HepG2 (cell line): ENCODE measurements around the gene MFSD2B. TPM values are rescaled to one million over a fixed set of nuclear protein-coding genes. Genes with fewer than 3 reads are reported as not detected.

Source experiments
- ATM ChIP-seq: fragments of 450-650 bp; IDR thresholded peaks from 2 replicates; pipeline ENCODE4 v1.7.1; 2017; ENCODE audit warnings: mild to moderate bottlenecking, borderline replicate concordance
- CHD4 ChIP-seq: fragments of 200-600 bp; sonication (generic); IDR thresholded peaks from 2 replicates; pipeline ENCODE4 v1.7.0; 2017; ENCODE audit warnings: mild to moderate bottlenecking, low read length, borderline replicate concordance
- ELF4 ChIP-seq: sonication (generic); formaldehyde crosslinking; IDR thresholded peaks from 2 replicates; pipeline ENCODE4 v1.5.0; 2020; ENCODE audit warnings: missing genetic modification reagents, mild to moderate bottlenecking, moderate library complexity, borderline replicate concordance
- FOXC1 ChIP-seq: sonication (generic); formaldehyde crosslinking; IDR thresholded peaks from 2 replicates; pipeline ENCODE4 v1.8.0; 2022; ENCODE audit warnings: mild to moderate bottlenecking, missing genetic modification reagents, borderline replicate concordance
- FOXK2 ChIP-seq: fragments of 450-650 bp; IDR thresholded peaks from 2 replicates; pipeline ENCODE4 v1.6.1; 2016
- HNRNPUL1 ChIP-seq: fragments of 200-400 bp; formaldehyde crosslinking; IDR thresholded peaks from 2 replicates; pipeline ENCODE4 v1.6.1; 2017; ENCODE audit warnings: low read depth, mild to moderate bottlenecking, low read length, moderate library complexity
- KAT2B ChIP-seq: fragments of 150-350 bp; IDR thresholded peaks from 2 replicates; pipeline ENCODE4 v1.6.1; 2014; ENCODE audit warnings: low read depth, low read length, borderline replicate concordance
- KAT7 ChIP-seq: IDR thresholded peaks from 2 replicates; pipeline ENCODE4 v1.6.1; 2018; ENCODE audit warnings: borderline replicate concordance, missing compliant biosample characterization
- KDM6A ChIP-seq: IDR thresholded peaks from 2 replicates; pipeline ENCODE4 v1.6.1; 2016; ENCODE audit warnings: low read depth
- RCOR2 ChIP-seq: IDR thresholded peaks from 2 replicates; pipeline ENCODE4 v1.6.1; 2016; ENCODE audit warnings: missing biosample characterization, missing genetic modification reagents
- STAG1 ChIP-seq: sonication (generic); formaldehyde crosslinking; IDR thresholded peaks from 2 replicates; pipeline ENCODE4 v1.4.0; 2020; ENCODE audit warnings: missing genetic modification reagents
- TGIF2 ChIP-seq: IDR thresholded peaks from 2 replicates; pipeline ENCODE4 v1.6.1; 2016; ENCODE audit warnings: control low read depth, missing compliant biosample characterization
- ZFP1 ChIP-seq: IDR thresholded peaks from 2 replicates; pipeline ENCODE4 v1.6.1; 2016
- ZNF20 ChIP-seq: sonication (generic); formaldehyde crosslinking; IDR thresholded peaks from 2 replicates; pipeline ENCODE4 v1.4.0; 2020; ENCODE audit warnings: mild to moderate bottlenecking, moderate library complexity, missing genetic modification reagents
- ZNF205 ChIP-seq: IDR thresholded peaks from 2 replicates; pipeline ENCODE4 v1.6.1; 2018; ENCODE audit warnings: missing biosample characterization, missing genetic modification reagents
- ZNF225 ChIP-seq: sonication (generic); formaldehyde crosslinking; IDR thresholded peaks from 2 replicates; pipeline ENCODE4 v1.4.0; 2020; ENCODE audit warnings: mild to moderate bottlenecking, missing genetic modification reagents
- ZNF333 ChIP-seq: sonication (generic); formaldehyde crosslinking; IDR thresholded peaks from 2 replicates; pipeline ENCODE4 v1.4.0; 2020; ENCODE audit warnings: mild to moderate bottlenecking, missing genetic modification reagents, borderline replicate concordance
- ZNF598 ChIP-seq: sonication (generic); formaldehyde crosslinking; IDR thresholded peaks from 2 replicates; pipeline ENCODE4 v1.5.1; 2020; ENCODE audit warnings: mild to moderate bottlenecking, missing genetic modification reagents, borderline replicate concordance
- ZNF746 ChIP-seq: sonication (generic); formaldehyde crosslinking; IDR thresholded peaks from 2 replicates; pipeline ENCODE4 v1.8.0; 2022; ENCODE audit warnings: mild to moderate bottlenecking, missing genetic modification reagents
- ZNF788 ChIP-seq: sonication (generic); formaldehyde crosslinking; IDR thresholded peaks from 2 replicates; pipeline ENCODE4 v1.5.0; 2020; ENCODE audit warnings: mild to moderate bottlenecking, missing genetic modification reagents, borderline replicate concordance
- ZNF800 ChIP-seq: sonication (generic); formaldehyde crosslinking; IDR thresholded peaks from 2 replicates; pipeline ENCODE4 v1.4.0; 2020; ENCODE audit warnings: missing genetic modification reagents
- ZSCAN25 ChIP-seq: sonication (generic); formaldehyde crosslinking; IDR thresholded peaks from 2 replicates; pipeline ENCODE4 v1.8.0; 2022; ENCODE audit warnings: mild to moderate bottlenecking, missing genetic modification reagents
- polyA plus RNA-seq, 8 experiments: library from polyadenylated mRNA; depleted of rRNA in 3 of 8; stranded (reverse) in 7 of 8; unstranded in 1 of 8; fragments of >200 nt; fragmentation: Illumina TruSeq in 4 of 8; extraction: Trizol in 4 of 8; gene quantifications; 2 replicates each; pipeline versions ENCODE4 v1.2.1 to v1.2.3, GENCODE V29; 2011 to 2016; ENCODE audit warnings: low read depth in 4 of 8, missing spikeins in 1 of 8, mixed read lengths in 1 of 8; ENCODE audit not compliant: insufficient read depth in 1 of 8
- total RNA-seq, 5 experiments: library from RNA; depleted of rRNA; stranded (reverse); fragments of >200 nt; fragmentation: Illumina TruSeq; extraction: Trizol; gene quantifications; 2 replicates each; pipeline ENCODE4 v1.2.3, GENCODE V29; 2016; ENCODE audit warnings: low read depth in 1 of 5
- TF ChIP-seq, protein P1 (sequence below): sonication (generic); formaldehyde crosslinking; IDR thresholded peaks from 2 replicates; pipeline ENCODE4 v1.5.0; 2020; ENCODE audit warnings: mild to moderate bottlenecking, missing genetic modification reagents, borderline replicate concordance
- TF ChIP-seq, protein P2 (sequence below): sonication (generic); formaldehyde crosslinking; IDR thresholded peaks from 2 replicates; pipeline ENCODE4 v1.4.0; 2020; ENCODE audit warnings: missing genetic modification reagents
- TF ChIP-seq, protein P3 (sequence below): sonication (generic); formaldehyde crosslinking; IDR thresholded peaks from 2 replicates; pipeline ENCODE4 v1.5.1; 2020; ENCODE audit warnings: missing genetic modification reagents, mild to moderate bottlenecking, borderline replicate concordance

The MFSD2B gene
- total and polyA plus RNA-seq, 2 of the 13 experiments (the other 11 are each of a cell fraction or from before 2014, with no cell fraction given), result 0.21 to 0.93 TPM

DNA sequence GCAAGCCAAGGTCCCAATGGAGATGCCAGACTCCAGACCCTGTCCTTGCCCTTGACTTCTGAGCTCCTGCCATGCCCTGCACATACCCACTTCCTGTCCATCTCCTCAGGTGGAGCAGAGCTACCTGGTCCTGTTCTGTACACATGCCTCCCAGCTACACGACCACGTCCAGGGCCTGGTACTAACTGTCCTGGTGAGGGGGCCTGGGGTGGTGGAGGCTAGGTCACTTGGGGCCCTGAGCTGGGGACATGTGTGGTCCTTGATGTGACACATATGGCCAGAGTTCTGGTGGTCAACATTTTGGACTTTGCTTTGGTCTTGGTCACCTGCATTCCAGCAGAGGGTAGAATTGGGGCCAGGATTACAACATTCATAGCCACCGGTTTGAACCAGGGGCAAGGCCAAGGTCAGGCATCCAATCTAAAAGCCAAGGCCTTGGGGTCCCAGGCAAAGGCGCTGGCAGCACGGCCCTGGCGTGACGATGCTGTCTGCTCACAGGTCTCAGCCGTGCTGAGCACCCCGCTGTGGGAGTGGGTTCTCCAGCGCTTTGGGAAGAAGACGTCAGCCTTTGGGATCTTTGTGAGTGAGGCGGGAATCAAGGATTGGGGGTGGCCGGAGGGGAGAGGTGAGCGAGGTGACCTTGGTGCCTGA lies 12.6 kb downstream of the MFSD2B start (continued):
- TF ChIP-seq, protein P1, sequence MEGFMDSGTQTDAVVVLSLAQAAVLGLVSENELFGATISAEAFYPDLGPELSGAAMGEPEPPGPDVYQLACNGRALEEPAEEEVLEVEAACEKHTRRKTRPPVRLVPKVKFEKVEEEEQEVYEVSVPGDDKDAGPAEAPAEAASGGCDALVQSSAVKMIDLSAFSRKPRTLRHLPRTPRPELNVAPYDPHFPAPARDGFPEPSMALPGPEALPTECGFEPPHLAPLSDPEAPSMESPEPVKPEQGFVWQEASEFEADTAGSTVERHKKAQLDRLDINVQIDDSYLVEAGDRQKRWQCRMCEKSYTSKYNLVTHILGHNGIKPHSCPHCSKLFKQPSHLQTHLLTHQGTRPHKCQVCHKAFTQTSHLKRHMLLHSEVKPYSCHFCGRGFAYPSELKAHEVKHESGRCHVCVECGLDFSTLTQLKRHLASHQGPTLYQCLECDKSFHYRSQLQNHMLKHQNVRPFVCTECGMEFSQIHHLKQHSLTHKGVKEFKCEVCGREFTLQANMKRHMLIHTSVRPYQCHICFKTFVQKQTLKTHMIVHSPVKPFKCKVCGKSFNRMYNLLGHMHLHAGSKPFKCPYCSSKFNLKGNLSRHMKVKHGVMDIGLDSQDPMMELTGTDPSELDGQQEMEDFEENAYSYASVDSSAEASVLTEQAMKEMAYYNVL (CRISPR knock-in tag), result peak; percentile 59; the same call in 1 of the 2 replicates
- TF ChIP-seq KAT7 (no peak), ZNF333 (0 out of 2 replicates have a peak, but pooled peaks have one; percentile 16), ZNF788 (CRISPR knock-in tag) (no peak), ELF4 (CRISPR knock-in tag) (no peak), ZNF746 (CRISPR knock-in tag) (0 out of 2 replicates have a peak, but pooled peaks have one; percentile 27), STAG1 (CRISPR knock-in tag) (no peak), KAT2B (no peak), ATM (no peak), FOXK2 (no peak), ZNF20 (CRISPR knock-in tag) (no peak), ZFP1 (CRISPR knock-in tag) (0 out of 2 replicates have a peak, but pooled peaks have one; percentile 28), RCOR2 (CRISPR knock-in tag) (peak; percentile 71; the same call in 1 of the 2 replicates), KDM6A (CRISPR knock-in tag) (peak; percentile 88), ZNF800 (CRISPR knock-in tag) (no peak), ZSCAN25 (no peak), TGIF2 (CRISPR knock-in tag) (no peak), CHD4 (no peak), ZNF598 (CRISPR knock-in tag) (no peak), FOXC1 (0 out of 2 replicates have a peak, but pooled peaks have one; percentile 72), ZNF225 (CRISPR knock-in tag) (no peak), HNRNPUL1 (no peak), ZNF205 (CRISPR knock-in tag) (peak; percentile 27; the same call in 1 of the 2 replicates)
- TF ChIP-seq, protein P2, sequence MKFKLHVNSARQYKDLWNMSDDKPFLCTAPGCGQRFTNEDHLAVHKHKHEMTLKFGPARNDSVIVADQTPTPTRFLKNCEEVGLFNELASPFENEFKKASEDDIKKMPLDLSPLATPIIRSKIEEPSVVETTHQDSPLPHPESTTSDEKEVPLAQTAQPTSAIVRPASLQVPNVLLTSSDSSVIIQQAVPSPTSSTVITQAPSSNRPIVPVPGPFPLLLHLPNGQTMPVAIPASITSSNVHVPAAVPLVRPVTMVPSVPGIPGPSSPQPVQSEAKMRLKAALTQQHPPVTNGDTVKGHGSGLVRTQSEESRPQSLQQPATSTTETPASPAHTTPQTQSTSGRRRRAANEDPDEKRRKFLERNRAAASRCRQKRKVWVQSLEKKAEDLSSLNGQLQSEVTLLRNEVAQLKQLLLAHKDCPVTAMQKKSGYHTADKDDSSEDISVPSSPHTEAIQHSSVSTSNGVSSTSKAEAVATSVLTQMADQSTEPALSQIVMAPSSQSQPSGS (CRISPR knock-in tag), result peak; percentile 82; the same call in 1 of the 2 replicates
- TF ChIP-seq, protein P3, sequence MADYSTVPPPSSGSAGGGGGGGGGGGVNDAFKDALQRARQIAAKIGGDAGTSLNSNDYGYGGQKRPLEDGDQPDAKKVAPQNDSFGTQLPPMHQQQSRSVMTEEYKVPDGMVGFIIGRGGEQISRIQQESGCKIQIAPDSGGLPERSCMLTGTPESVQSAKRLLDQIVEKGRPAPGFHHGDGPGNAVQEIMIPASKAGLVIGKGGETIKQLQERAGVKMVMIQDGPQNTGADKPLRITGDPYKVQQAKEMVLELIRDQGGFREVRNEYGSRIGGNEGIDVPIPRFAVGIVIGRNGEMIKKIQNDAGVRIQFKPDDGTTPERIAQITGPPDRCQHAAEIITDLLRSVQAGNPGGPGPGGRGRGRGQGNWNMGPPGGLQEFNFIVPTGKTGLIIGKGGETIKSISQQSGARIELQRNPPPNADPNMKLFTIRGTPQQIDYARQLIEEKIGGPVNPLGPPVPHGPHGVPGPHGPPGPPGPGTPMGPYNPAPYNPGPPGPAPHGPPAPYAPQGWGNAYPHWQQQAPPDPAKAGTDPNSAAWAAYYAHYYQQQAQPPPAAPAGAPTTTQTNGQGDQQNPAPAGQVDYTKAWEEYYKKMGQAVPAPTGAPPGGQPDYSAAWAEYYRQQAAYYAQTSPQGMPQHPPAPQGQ, result no peak
